OCI-LY1 (cell line): Measurements from ENCODE around the gene TGFBR3L.

Experiments
- CTCF ChIP-seq: fragments of 200-600 bp; sonication (generic), shearing (Covaris generic); IDR thresholded peaks from 2 replicates; pipeline ENCODE4 v1.5.1; 2017; ENCODE audit warnings: mild to moderate bottlenecking, antibody characterized with exemption, low read length, moderate library complexity, mixed read lengths
- EZH2 ChIP-seq: fragments of 200-600 bp; sonication (generic), shearing (Covaris generic); IDR thresholded peaks from 2 replicates; pipeline ENCODE4 v1.8.0; 2017; ENCODE audit warnings: borderline replicate concordance, mixed run types, mild to moderate bottlenecking, antibody characterized with exemption, low read length, moderate library complexity, mixed read lengths

DNA sequence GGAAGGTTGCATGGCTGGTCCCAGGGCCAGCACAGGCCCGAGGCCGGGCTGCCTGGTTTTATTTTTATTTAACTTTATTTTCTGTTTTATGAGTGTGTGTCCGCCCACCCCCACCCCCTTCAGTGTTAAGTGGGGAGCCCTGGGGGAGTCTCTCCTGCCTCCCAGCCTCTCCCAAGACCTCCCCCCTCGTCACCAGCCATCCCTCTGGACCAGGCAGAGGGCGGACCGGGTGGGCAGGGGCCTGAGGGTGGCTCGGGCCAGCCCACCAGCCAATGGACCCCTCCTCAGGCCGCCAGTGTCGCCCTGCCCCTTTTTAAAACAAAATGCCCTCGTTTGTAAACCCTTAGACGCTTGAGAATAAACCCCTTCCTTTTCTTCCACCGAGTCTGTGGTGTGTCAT, 531 bp upstream of the TGFBR3L start:
- TF ChIP-seq CTCF (no peak), EZH2 (no peak)
